ENCODE data around the gene RPL22. TPM values are rescaled to one million over a fixed set of nuclear protein-coding genes. Genes with fewer than 3 reads are reported as not detected.

Gene RPL22
- total RNA-seq, 1 donor from 2014 or later: 601 TPM

DNA sequence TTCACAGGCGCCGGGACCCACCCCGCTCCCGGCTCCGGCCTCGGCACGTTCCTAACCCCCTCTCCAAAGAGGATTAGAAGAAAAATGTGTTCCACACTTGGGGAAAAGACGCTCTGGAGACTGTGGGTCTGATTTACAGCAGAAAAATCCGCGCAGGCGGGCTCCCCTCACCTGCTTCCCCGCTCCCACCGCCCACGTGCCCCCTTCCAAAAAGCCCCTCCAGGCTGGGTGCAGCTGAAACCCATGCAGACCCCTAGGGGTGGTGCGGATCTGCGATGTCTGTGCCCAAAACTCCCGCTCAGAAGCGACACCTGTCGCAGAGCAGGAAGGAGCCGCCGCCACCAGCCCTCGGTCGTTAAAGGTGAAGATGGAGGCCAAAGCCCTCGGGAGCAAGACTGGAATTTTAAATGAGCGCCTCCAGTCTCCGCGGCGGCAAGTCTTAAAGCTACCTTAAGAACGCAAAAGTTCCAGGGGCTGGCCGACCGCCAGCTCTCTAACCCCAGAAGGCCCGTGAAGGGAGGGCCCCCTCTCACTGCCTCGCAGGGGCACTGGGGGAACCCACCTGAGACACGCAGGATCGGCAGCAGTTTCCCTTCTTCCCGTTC, 18.6 kb downstream of the RPL22 start:
- TF ChIP-seq, protein P1, sequence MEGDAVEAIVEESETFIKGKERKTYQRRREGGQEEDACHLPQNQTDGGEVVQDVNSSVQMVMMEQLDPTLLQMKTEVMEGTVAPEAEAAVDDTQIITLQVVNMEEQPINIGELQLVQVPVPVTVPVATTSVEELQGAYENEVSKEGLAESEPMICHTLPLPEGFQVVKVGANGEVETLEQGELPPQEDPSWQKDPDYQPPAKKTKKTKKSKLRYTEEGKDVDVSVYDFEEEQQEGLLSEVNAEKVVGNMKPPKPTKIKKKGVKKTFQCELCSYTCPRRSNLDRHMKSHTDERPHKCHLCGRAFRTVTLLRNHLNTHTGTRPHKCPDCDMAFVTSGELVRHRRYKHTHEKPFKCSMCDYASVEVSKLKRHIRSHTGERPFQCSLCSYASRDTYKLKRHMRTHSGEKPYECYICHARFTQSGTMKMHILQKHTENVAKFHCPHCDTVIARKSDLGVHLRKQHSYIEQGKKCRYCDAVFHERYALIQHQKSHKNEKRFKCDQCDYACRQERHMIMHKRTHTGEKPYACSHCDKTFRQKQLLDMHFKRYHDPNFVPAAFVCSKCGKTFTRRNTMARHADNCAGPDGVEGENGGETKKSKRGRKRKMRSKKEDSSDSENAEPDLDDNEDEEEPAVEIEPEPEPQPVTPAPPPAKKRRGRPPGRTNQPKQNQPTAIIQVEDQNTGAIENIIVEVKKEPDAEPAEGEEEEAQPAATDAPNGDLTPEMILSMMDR (IDR thresholded peaks at IDR 0.05; ENCODE audit: unreplicated experiment): no peak
- no peak for DNase-seq (ENCODE audit: low spot score)
- no peak overlapping the region for H3K27ac Mint-ChIP-seq (ENCODE audit: unreplicated experiment)
- H3K4me1 Mint-ChIP-seq (ENCODE audit: unreplicated experiment): peaks cover 21% of the 10 kb centered on the region
- no peak overlapping the region for H3K4me3 Mint-ChIP-seq (ENCODE audit: unreplicated experiment)
- H3K27me3 Mint-ChIP-seq (ENCODE audit: unreplicated experiment): peaks cover 24% of the 10 kb centered on the region
- H3K9me3 Mint-ChIP-seq (ENCODE audit: unreplicated experiment): no peaks in the 10 kb centered on the region
- peaks cover 8% of the 10 kb centered on the region for H3K36me3 Mint-ChIP-seq (ENCODE audit: low read depth, unreplicated experiment)

DNA sequence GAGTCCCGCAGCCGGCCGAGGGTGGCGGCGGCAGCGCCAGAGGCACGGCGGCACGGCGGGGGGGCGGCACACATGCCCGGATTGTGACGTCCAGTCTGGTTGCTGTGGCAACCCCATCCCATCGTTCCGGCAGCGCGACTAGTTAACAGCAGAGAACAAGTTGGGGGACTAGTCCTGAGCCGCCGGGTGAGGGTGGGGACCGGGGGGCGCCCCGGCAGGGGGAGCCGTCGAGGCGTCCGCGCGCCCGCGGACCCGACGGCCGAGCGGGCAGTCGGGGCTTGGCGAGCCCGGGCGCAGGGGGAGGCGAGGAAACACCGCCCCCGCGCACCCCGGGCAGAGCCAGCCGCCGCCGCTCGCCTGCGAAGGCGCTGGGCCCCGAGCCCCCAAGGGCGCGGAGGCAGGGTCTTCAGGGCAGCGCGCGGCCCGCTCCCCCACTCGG, 19.1 kb downstream of the RPL22 start, which contains the start of gene CHD5:
Gene CHD5 (minus strand): TSS at position 54 of the 439 bp plus-strand sequence. CDS start 298 bp downstream, outside the sequence.
- Mint-ChIP-seq H3K27me3 (ENCODE audit: unreplicated experiment) (peaks cover 24% of the 10 kb centered on the region), H3K36me3 (ENCODE audit: low read depth, unreplicated experiment) (peaks cover 7% of the 10 kb centered on the region), H3K4me1 (ENCODE audit: unreplicated experiment) (peaks cover 21% of the 10 kb centered on the region), H3K9me3 (ENCODE audit: unreplicated experiment) (no peaks in the 10 kb centered on the region), H3K27ac (ENCODE audit: unreplicated experiment) (no peak within 1 kb of the TSS), H3K4me3 (ENCODE audit: unreplicated experiment) (no peak within 1 kb of the TSS)
- no peak for DNase-seq (ENCODE audit: low spot score)
- TF ChIP-seq, protein P1 (IDR thresholded peaks at IDR 0.05; ENCODE audit: unreplicated experiment): no peak

DNA sequence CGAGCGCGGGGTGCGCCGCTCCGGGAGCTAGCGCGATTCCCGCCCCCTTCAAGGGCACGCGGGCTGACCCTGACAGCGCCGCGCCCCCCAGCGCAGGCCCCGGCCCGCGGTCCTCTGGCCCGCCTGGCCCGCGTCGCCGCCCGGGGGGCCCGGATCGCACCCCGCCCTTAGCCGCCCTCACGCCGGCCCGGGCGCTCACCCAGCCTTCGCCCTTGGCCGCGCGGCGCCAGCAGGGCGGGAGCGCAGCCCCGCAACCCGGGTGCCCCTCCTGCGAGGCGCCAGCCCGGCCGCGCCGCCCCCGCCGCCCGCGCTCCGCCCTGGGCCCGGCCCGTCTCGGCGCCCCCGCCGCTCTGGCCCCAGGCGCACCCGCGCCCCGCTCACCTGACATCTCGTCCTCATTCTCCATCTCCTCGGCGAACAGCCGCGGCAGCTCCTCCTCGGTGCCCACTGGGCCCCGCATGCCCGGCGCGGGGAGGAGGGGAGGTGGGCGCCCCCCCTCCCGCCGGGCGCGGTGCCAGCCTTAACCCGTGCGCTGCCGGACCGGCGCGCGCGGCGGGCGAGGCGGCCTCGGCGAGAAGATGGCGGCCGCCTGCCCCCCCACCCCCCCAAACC, 19.7 kb downstream of the RPL22 start:
- no peak for DNase-seq (ENCODE audit: low spot score)
- TF ChIP-seq, protein P1 (IDR thresholded peaks at IDR 0.05; ENCODE audit: unreplicated experiment): no peak
- no peak overlapping the region for H3K4me3 Mint-ChIP-seq (ENCODE audit: unreplicated experiment)
- peaks cover 24% of the 10 kb centered on the region for H3K27me3 Mint-ChIP-seq (ENCODE audit: unreplicated experiment)
- H3K27ac Mint-ChIP-seq (ENCODE audit: unreplicated experiment): no peak overlapping the region
- H3K9me3 Mint-ChIP-seq (ENCODE audit: unreplicated experiment): no peaks in the 10 kb centered on the region
- H3K4me1 Mint-ChIP-seq (ENCODE audit: unreplicated experiment): peaks cover 21% of the 10 kb centered on the region
- H3K36me3 Mint-ChIP-seq (ENCODE audit: low read depth, unreplicated experiment): peaks cover 7% of the 10 kb centered on the region

DNA sequence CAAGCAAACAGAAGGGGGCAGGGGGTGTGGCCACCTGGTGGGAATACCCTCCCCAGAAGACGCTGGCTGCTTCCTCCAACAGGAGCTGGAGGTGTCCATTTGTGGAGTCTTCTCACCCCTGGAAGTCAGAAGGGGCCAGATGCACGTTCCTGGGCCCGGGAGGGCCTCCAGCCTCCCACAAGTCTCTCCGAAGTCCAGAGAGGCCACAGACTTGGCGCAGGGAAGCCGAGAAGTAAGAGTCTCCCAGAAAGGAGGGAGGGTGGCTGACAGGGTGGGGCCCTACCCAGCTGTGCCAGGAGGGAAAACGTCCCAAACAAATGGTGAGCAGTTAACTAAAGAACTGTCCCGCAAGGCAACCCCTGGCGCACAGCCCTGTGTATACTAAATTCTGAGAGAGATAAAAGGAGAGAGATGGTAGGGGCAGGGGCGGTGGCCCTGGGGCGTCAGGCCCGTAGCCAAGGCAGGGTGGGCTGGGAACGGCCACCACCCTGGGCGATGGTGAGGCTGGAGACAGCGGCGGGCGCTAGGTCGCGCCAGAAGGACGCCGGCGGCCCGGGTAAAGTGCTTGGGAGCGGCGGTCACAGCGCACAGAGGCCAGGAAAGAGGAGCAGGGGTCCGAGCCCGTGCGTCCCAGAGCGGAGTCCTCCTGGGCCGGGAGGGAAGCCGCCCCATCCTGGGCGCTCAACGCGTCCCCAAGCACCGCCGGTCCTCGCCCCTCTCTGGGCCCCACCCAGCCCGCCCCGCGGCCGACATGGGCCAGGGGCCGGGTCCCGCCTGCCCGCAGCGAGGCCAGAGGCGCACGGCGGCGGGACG, 20.4 kb downstream of the RPL22 start:
- H3K27me3 Mint-ChIP-seq (ENCODE audit: unreplicated experiment): peaks cover 24% of the 10 kb centered on the region
- peak overlapping the region; percentile 8 for H3K4me3 Mint-ChIP-seq (ENCODE audit: unreplicated experiment)
- peaks cover 7% of the 10 kb centered on the region for H3K36me3 Mint-ChIP-seq (ENCODE audit: low read depth, unreplicated experiment)
- peaks cover 19% of the 10 kb centered on the region for H3K4me1 Mint-ChIP-seq (ENCODE audit: unreplicated experiment)
- H3K27ac Mint-ChIP-seq (ENCODE audit: unreplicated experiment): no peak overlapping the region
- no peaks in the 10 kb centered on the region for H3K9me3 Mint-ChIP-seq (ENCODE audit: unreplicated experiment)
- no peak for DNase-seq (ENCODE audit: low spot score)
- TF ChIP-seq, protein P1 (IDR thresholded peaks at IDR 0.05; ENCODE audit: unreplicated experiment): no peak

All from endothelial cell (in vitro differentiated cells).